Measurements from ENCODE around the gene DGKA. TPM values are rescaled to one million over a fixed set of nuclear protein-coding genes. Genes with fewer than 3 reads are reported as not detected.

Gene DGKA
- total and polyA plus RNA-seq, 2 of the 4 experiments (the other 2 are of a cell fraction): 71.9 to 75.1 TPM

- peaks cover 10 to 45% of the 10 kb centered on the region in 2 experiments; a peak in 3 of 4 replicates for H3K79me1 ChIP-seq (ENCODE audit: low read depth in 1 of 2, low read length in 2 of 2)
- H2AFZ ChIP-seq (replicated peaks; ENCODE audit: low read length, poor library complexity): peak within 1 kb of the TSS; percentile 95
- H3K23ac ChIP-seq (ENCODE audit: low read depth, low read length): peak within 1 kb of the TSS; percentile 88
- H4K20me1 ChIP-seq (ENCODE audit: insufficient read depth, low read length): no peaks in the 10 kb centered on the region
- H3K27ac ChIP-seq (ENCODE audit: insufficient read depth, low read length): peak within 1 kb of the TSS; percentile 60
- H4K5ac ChIP-seq (ENCODE audit: low read depth, low read length): peak within 1 kb of the TSS; percentile 47
- peak; percentile 15 for ATAC-seq (ENCODE audit: low read depth)
- H3K9me1 ChIP-seq (ENCODE audit: insufficient read depth, low read length): peaks cover 6% of the 10 kb centered on the region; the same call in 1 of the 2 replicates
- dilution Hi-C loops (cut with HindIII; ENCODE audit: low sequenced_read_pairs, unreplicated experiment): no loop called here
- peak within 1 kb of the TSS; percentile 86; the same call in 1 of the 2 replicates for H4K91ac ChIP-seq (ENCODE audit: insufficient read depth, low read depth, low read length)
- POLR2A ChIA-PET (ENCODE audit: unreplicated experiment): no interaction called here
- intact Hi-C loops (cut with micrococcal nuclease): no loop called here
- no peaks in the 10 kb centered on the region; the same call in 1 of the 2 replicates for H3K36me3 ChIP-seq (ENCODE audit: control insufficient read depth, insufficient read depth, low read length)
- H2BK120ac ChIP-seq (ENCODE audit: low read depth, low read length): peak within 1 kb of the TSS; percentile 16; the same call in 1 of the 2 replicates
- no CpG with 5 or more reads among the region's 4 CpGs for WGBS, 2 experiments (ENCODE audit: extremely low coverage in 2 of 2, insufficient read length in 1 of 2)
- H3K4me2 ChIP-seq (ENCODE audit: low read depth, low read length): peak within 1 kb of the TSS; percentile 95
- no peaks in the 10 kb centered on the region for H3K27me3 ChIP-seq (ENCODE audit: control insufficient read depth, insufficient read depth, low read length)
- peak within 1 kb of the TSS; percentile 63 for H3K4me3 ChIP-seq (ENCODE audit: insufficient read depth, low read depth, low read length)
- peak within 1 kb of the TSS; percentile 67 for H2BK5ac ChIP-seq (ENCODE audit: low read depth, low read length, poor library complexity, severe bottlenecking)
- H3K56ac ChIP-seq (ENCODE audit: extremely low read depth, insufficient read depth, low read length): peak within 1 kb of the TSS; percentile 25; the same call in 1 of the 2 replicates
- peak within 1 kb of the TSS; percentile 12 for H2AK5ac ChIP-seq (ENCODE audit: low read depth, low read length)
- TF ChIP-seq RAD21 (IDR thresholded peaks at IDR 0.05; ENCODE audit: low read length): no peak
- no peak for TF ChIP-seq RCOR1 (IDR thresholded peaks at IDR 0.05; ENCODE audit: insufficient replicate concordance, low read length)
- no peak for TF ChIP-seq MAFK (IDR thresholded peaks at IDR 0.05; ENCODE audit: low read depth, low read length)
- TF ChIP-seq CEBPB (IDR thresholded peaks at IDR 0.05; ENCODE audit: low read depth, low read length): no peak
- TF ChIP-seq SMC3 (IDR thresholded peaks at IDR 0.05; ENCODE audit: low read depth, low read length): no peak
- no peak for TF ChIP-seq MXI1 (IDR thresholded peaks at IDR 0.05; ENCODE audit: borderline replicate concordance, low read depth, low read length)
- peak within 1 kb of the TSS; percentile 40 for H3K9ac ChIP-seq (ENCODE audit: low read depth, low read length)
- peak within 1 kb of the TSS; percentile 77 for H3K4ac ChIP-seq (ENCODE audit: low read depth, low read length)
- no peak within 1 kb of the TSS for H2BK15ac ChIP-seq (ENCODE audit: low read depth, low read length)
- H3K14ac ChIP-seq (replicated peaks; ENCODE audit: low read depth, low read length): peak within 1 kb of the TSS; percentile 93
- H2AK9ac ChIP-seq (replicated peaks; ENCODE audit: low read depth, low read length, poor library complexity): peak within 1 kb of the TSS; percentile 93
- H3K4me1 ChIP-seq (ENCODE audit: control insufficient read depth, insufficient read depth, low read length): peaks cover 7% of the 10 kb centered on the region
- H3K18ac ChIP-seq (ENCODE audit: low read depth, low read length): peak within 1 kb of the TSS; percentile 31; the same call in 1 of the 2 replicates
- BruUV-seq (replicated peaks): no TSS peak
- no peak for DNase-seq
- H4K8ac ChIP-seq (ENCODE audit: low read depth in 2 of 2, low read length in 2 of 2): peak within 1 kb of the TSS; percentile 85 to 86
- H3K9me3 ChIP-seq (ENCODE audit: control insufficient read depth, insufficient read depth, low read length): no peaks in the 10 kb centered on the region
- CTCF ChIA-PET: no interaction called here
- in situ Hi-C loops (cut with MboI; ENCODE audit: low sequenced_read_pairs): no loop called here
- H2BK20ac ChIP-seq (ENCODE audit: low read depth, low read length): no peak within 1 kb of the TSS
Observed at GRCh38 chr12:55965941-55966407, 35.0 kb downstream of the DGKA start, which contains the start of gene PMEL. PMEL (minus strand) TSS chr12:55966042; CDS start chr12:55966011, 31 bp downstream.

Measured in IMR-90 (cell line).